ENCODE data around the gene MAD1L1. TPM values are rescaled to one million over a fixed set of nuclear protein-coding genes. Genes with fewer than 3 reads are reported as not detected.

The MAD1L1 gene
- total RNA-seq, 2 experiments from 2014 or later = 157 to 160 TPM

- Mint-ChIP-seq H3K9me3 (no peaks in the 10 kb centered on the region), H3K27ac (peak overlapping the region; percentile 20), H3K36me3 (ENCODE audit: low read depth) (peaks cover 65% of the 10 kb centered on the region), H3K4me3 (no peak overlapping the region), H3K4me1 (ENCODE audit: low read depth) (peaks cover 29% of the 10 kb centered on the region), H3K27me3 (no peaks in the 10 kb centered on the region)
- H3K4me3 ChIP-seq (ENCODE audit: low read length) = no peak overlapping the region
- H3K9me3 ChIP-seq (ENCODE audit: control insufficient read depth in 1 of 2, insufficient read depth in 1 of 2, low read length in 2 of 2) = no peaks in the 10 kb centered on the region
- TF ChIP-seq CTCF (IDR thresholded peaks at IDR 0.05) = no peak
- H3K27me3 ChIP-seq (ENCODE audit: control insufficient read depth in 1 of 2, insufficient read depth in 2 of 2, low read length in 2 of 2) = no peaks in the 10 kb centered on the region
- no peak for ATAC-seq (ENCODE audit: poor library complexity)
- intact Hi-C loops (cut with DNase I, micrococcal nuclease) = no loop called here
- no peak overlapping the region for H3K27ac ChIP-seq (ENCODE audit: low read depth in 1 of 2, low read length in 2 of 2)
- H3K36me3 ChIP-seq (ENCODE audit: insufficient read depth, low read length) = peaks cover 57% of the 10 kb centered on the region
- no peak for DNase-seq
- ChIA-PET CTCF (no interaction called here), POLR2A (no interaction called here)
- H3K4me1 ChIP-seq (ENCODE audit: insufficient read depth, low read length) = peaks cover 35% of the 10 kb centered on the region
Measured at GRCh38 chr7:1914321-1914720, 318.4 kb downstream of the MAD1L1 start.

DNA sequence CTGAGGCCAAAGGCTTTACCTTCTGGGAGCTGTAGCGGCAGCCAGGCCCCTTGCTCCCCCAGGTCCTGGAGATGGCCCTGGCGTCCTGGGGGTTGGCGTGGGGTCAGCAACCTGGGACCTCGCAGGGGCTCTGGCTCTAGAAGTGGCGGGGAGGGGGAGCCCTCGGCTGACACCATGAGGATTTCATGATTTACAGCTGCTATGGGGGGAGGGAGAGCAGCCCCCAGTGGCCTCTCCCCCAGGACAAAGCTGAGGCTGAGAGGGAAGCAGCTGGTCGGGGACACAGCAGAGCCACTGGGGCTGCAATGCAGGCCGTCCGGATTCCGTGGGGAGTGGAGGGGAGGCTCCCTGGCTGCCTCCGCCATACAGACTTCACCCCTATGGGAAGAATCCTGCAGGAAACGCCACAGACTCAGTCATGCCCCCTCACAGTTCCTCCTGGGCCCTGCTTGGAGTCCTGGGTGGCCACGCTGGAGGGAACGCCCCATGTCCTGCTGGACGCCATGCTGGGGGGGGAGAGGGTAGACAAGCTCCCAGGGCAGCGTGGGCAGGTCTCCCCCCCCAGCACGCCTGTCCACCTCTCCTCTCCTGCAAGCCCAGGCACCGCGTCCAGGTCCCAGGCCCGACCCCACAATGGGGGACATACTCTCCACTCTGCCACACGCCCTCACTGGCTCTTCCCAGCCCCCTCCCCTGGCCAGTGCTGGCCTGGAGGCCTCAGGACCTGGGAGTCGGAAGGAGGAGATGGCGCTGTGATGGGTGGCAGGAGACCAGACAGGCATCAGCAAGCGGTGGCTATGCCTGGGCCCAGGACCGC lies 319.1 kb downstream of the MAD1L1 start:
- no peak for TF ChIP-seq CTCF (IDR thresholded peaks at IDR 0.05)
- ATAC-seq (ENCODE audit: poor library complexity) (no peak), DNase-seq (no peak)
- H3K36me3 Mint-ChIP-seq (ENCODE audit: low read depth) = peaks cover 65% of the 10 kb centered on the region
- Histone ChIP-seq H3K27me3 (ENCODE audit: control insufficient read depth in 1 of 2, insufficient read depth in 2 of 2, low read length in 2 of 2) (no peaks in the 10 kb centered on the region), H3K9me3 (ENCODE audit: control insufficient read depth in 1 of 2, insufficient read depth in 1 of 2, low read length in 2 of 2) (no peaks in the 10 kb centered on the region), H3K27ac (ENCODE audit: low read depth in 1 of 2, low read length in 2 of 2) (no peak overlapping the region), H3K36me3 (ENCODE audit: insufficient read depth, low read length) (peaks cover 64% of the 10 kb centered on the region), H3K4me1 (ENCODE audit: insufficient read depth, low read length) (peaks cover 29% of the 10 kb centered on the region), H3K4me3 (ENCODE audit: low read length) (no peak overlapping the region)
- POLR2A ChIA-PET = interaction anchor here (0.7 to 1.1 kb wide), 2 partner anchors 10 to 13 kb away, joined by 3 read pairs; no protein-coding TSS in a partner anchor
- H3K4me3 Mint-ChIP-seq = no peak overlapping the region
- no peaks in the 10 kb centered on the region for H3K9me3 Mint-ChIP-seq
- H3K27ac Mint-ChIP-seq = peak overlapping the region; percentile 79
- intact Hi-C loops (cut with DNase I, micrococcal nuclease) = no loop called here
- CTCF ChIA-PET = no interaction called here
- H3K27me3 Mint-ChIP-seq = no peaks in the 10 kb centered on the region
- H3K4me1 Mint-ChIP-seq (ENCODE audit: low read depth) = peaks cover 25% of the 10 kb centered on the region

- ATAC-seq (ENCODE audit: poor library complexity) (no peak), DNase-seq (no peak)
- Histone ChIP-seq H3K9me3 (ENCODE audit: control insufficient read depth in 1 of 2, insufficient read depth in 1 of 2, low read length in 2 of 2) (no peaks in the 10 kb centered on the region), H3K27me3 (ENCODE audit: control insufficient read depth in 1 of 2, insufficient read depth in 2 of 2, low read length in 2 of 2) (no peaks in the 10 kb centered on the region), H3K27ac (ENCODE audit: low read depth in 1 of 2, low read length in 2 of 2) (no peak overlapping the region), H3K4me3 (ENCODE audit: low read length) (no peak overlapping the region), H3K36me3 (ENCODE audit: insufficient read depth, low read length) (peaks cover 65% of the 10 kb centered on the region), H3K4me1 (ENCODE audit: insufficient read depth, low read length) (peaks cover 20% of the 10 kb centered on the region)
- H3K9me3 Mint-ChIP-seq = no peaks in the 10 kb centered on the region
- no peaks in the 10 kb centered on the region for H3K27me3 Mint-ChIP-seq
- peaks cover 71% of the 10 kb centered on the region for H3K36me3 Mint-ChIP-seq (ENCODE audit: low read depth)
- H3K27ac Mint-ChIP-seq = peak overlapping the region; percentile 79
- peak overlapping the region; percentile 60 for H3K4me3 Mint-ChIP-seq
- intact Hi-C loops (cut with DNase I, micrococcal nuclease) = no loop called here
- ChIA-PET CTCF (no interaction called here), POLR2A (interaction anchor here (0.6 to 1.1 kb wide), 2 partner anchors 11 to 57 kb away, joined by 3 read pairs; no protein-coding TSS in a partner anchor)
- H3K4me1 Mint-ChIP-seq (ENCODE audit: low read depth) = peaks cover 25% of the 10 kb centered on the region
- no peak for TF ChIP-seq CTCF (IDR thresholded peaks at IDR 0.05)
Measured at GRCh38 chr7:1912593-1913465, 319.9 kb downstream of the MAD1L1 start.
